ENCODE measurements around the gene SEC22A.

The SEC22A gene

DNA sequence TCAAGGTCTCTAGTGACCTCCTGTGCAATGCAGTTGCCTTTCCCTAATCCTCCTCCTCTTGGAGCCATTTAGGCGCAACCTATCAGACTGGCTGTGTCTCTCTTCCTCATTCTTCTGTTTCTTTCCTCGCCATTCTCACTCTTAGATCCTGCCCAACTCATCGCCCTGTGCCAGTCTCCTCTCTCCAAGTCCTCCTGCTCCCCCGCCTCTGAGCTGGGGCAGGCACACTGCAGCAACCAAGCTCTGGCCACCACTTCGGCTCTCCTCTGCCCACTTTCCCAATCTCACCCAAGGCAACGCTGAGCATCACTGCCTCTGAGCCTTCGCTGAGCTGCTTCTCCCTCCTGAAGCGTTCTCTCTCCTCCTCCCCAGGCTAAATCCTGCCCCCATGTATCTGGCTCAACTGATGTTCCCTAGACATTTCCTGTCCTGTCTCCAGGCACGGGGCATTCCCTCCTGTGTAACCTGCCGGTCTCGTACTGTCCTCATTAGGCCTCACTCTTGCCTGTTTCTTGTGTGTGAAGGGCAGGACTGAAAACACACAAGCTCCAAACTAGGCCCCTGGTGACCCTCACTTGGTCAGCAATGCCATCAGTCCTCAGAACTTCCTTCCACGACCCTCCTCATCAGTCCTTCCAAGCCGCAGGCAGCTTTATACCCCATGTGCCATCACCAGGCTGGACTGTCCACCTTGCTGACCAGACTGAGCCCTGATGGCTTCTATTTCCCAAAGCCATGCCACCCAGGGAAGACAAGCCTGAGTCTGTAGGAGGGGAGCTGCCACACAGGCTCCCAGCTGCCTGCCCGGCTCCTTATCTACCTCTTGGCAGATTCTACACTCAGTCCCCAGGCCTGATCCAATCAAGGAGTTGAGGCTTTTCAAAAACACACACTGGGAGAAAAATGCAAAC is 85.6 kb downstream of the SEC22A start:
- Histone ChIP-seq H3K27ac (ENCODE audit: low read depth, low read length) (no peak overlapping the region), H3K18ac (ENCODE audit: low read length) (no peak overlapping the region), H3K79me2 (ENCODE audit: control insufficient read depth, insufficient read depth, low read length) (no peaks in the 10 kb centered on the region), H3K9ac (ENCODE audit: low read length) (no peak overlapping the region), H3K23ac (ENCODE audit: low read length) (no peak overlapping the region), H3K79me1 (ENCODE audit: low read length) (no peaks in the 10 kb centered on the region), H3K4me3 (ENCODE audit: low read length) (no peak overlapping the region), H3K56ac (ENCODE audit: low read length) (no peak overlapping the region), H2BK120ac (ENCODE audit: low read depth, low read length) (no peak overlapping the region), H3K27me3 (ENCODE audit: insufficient read depth, low read length, poor library complexity) (no peaks in the 10 kb centered on the region), H3K36me3 (ENCODE audit: control insufficient read depth, insufficient read depth, low read length) (no peaks in the 10 kb centered on the region), H2BK5ac (ENCODE audit: low read length) (no peak overlapping the region), H4K5ac (ENCODE audit: low read length) (no peak overlapping the region), H3K4ac (ENCODE audit: low read depth, low read length) (no peak overlapping the region), H3K4me2 (ENCODE audit: low read length) (no peak overlapping the region), H2BK15ac (replicated peaks; ENCODE audit: low read depth) (no peak overlapping the region), H4K8ac (ENCODE audit: low read depth, low read length) (no peak overlapping the region), H3K4me1 (ENCODE audit: control insufficient read depth, low read depth, low read length) (no peaks in the 10 kb centered on the region), H2AK5ac (ENCODE audit: low read length) (no peak overlapping the region)
- DNase-seq, result no peak
- whole genome bisulfite sequencing (ENCODE audit: extremely low coverage, insufficient coverage, low lambda C conversion rate), result no CpG with 5 or more reads among the region's 14 CpGs

DNA sequence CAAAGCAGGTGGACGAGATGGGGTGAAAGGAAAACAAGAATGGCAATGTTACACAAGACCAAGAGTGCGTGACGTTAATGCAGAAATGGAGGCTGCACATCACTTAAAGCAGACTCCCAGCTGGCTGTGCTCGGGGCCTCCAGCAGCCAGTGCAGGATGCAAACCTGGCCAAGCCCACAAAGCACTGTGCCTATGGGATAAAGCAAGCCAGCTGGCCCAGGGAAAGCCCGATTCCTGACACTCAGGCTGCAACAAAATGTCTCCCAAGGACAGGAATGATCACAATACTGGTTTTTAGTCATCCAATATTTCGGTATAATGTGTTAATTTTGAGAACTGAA is 86.2 kb downstream of the SEC22A start:
- H3K79me2 ChIP-seq (ENCODE audit: control insufficient read depth, insufficient read depth, low read length), result no peaks in the 10 kb centered on the region
- DNase-seq, result no peak
- no peak overlapping the region for H2BK120ac ChIP-seq (ENCODE audit: low read depth, low read length)
- no peak overlapping the region for H3K4me2 ChIP-seq (ENCODE audit: low read length)
- H2BK15ac ChIP-seq (replicated peaks; ENCODE audit: low read depth), result no peak overlapping the region
- H3K18ac ChIP-seq (ENCODE audit: low read length), result no peak overlapping the region
- H3K4ac ChIP-seq (ENCODE audit: low read depth, low read length), result no peak overlapping the region
- H3K27me3 ChIP-seq (ENCODE audit: insufficient read depth, low read length, poor library complexity), result no peaks in the 10 kb centered on the region
- no peak overlapping the region for H3K4me3 ChIP-seq (ENCODE audit: low read length)
- H2AK5ac ChIP-seq (ENCODE audit: low read length), result no peak overlapping the region
- H2BK5ac ChIP-seq (ENCODE audit: low read length), result no peak overlapping the region
- H4K5ac ChIP-seq (ENCODE audit: low read length), result no peak overlapping the region
- no peaks in the 10 kb centered on the region for H3K79me1 ChIP-seq (ENCODE audit: low read length)
- no peak overlapping the region for H3K9ac ChIP-seq (ENCODE audit: low read length)
- H3K23ac ChIP-seq (ENCODE audit: low read length), result no peak overlapping the region
- H4K8ac ChIP-seq (ENCODE audit: low read depth, low read length), result no peak overlapping the region
- H3K4me1 ChIP-seq (ENCODE audit: control insufficient read depth, low read depth, low read length), result no peaks in the 10 kb centered on the region
- H3K56ac ChIP-seq (ENCODE audit: low read length), result no peak overlapping the region
- no peak overlapping the region for H3K27ac ChIP-seq (ENCODE audit: low read depth, low read length)
- WGBS (ENCODE audit: extremely low coverage, insufficient coverage, low lambda C conversion rate), result no CpG with 5 or more reads among the region's 6 CpGs
- H3K36me3 ChIP-seq (ENCODE audit: control insufficient read depth, insufficient read depth, low read length), result no peaks in the 10 kb centered on the region

DNA sequence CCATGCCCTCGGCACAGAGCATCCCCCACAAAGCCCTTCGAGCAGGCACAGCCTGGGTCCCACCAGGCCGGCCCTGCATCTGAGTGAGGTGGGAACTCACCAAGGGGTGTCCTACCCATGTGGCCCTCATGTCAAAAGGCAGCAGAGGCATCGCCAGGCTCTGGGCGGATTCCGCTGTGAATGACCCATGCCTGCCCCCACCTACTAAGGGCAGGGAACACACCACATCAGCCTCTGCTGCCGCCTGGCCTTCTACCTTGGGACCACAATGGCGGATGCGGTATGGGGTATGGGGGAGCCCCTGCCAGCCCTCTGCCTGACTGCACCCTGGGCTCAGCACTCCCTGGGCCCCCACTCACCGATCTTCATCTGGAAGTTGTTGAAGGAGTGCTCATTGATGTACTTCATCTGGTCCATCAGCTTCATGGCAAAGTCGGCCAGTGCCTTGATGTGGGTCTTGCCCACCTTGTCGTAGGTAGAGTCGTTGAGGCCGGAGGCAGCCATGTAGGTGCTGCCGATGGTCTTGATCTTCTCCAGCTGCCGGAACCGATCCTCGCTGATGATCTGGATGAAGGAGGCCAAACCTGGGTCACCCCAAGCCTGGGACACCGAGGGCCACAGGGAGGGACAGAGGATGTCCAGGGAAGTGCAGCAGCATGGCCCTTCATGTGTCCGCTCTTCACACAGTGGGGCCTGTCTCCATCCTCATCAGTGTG is 87.8 kb downstream of the SEC22A start:
- no peaks in the 10 kb centered on the region for H3K79me2 ChIP-seq (ENCODE audit: control insufficient read depth, insufficient read depth, low read length)
- no peaks in the 10 kb centered on the region for H3K36me3 ChIP-seq (ENCODE audit: control insufficient read depth, insufficient read depth, low read length)
- DNase-seq, result no peak
- WGBS (ENCODE audit: extremely low coverage, insufficient coverage, low lambda C conversion rate), result no CpG with 5 or more reads among the region's 20 CpGs
- H2BK5ac ChIP-seq (ENCODE audit: low read length), result no peak overlapping the region
- H3K18ac ChIP-seq (ENCODE audit: low read length), result no peak overlapping the region
- H3K27me3 ChIP-seq (ENCODE audit: insufficient read depth, low read length, poor library complexity), result no peaks in the 10 kb centered on the region
- H4K5ac ChIP-seq (ENCODE audit: low read length), result no peak overlapping the region
- no peak overlapping the region for H3K4ac ChIP-seq (ENCODE audit: low read depth, low read length)
- H3K4me2 ChIP-seq (ENCODE audit: low read length), result no peak overlapping the region
- H2AK5ac ChIP-seq (ENCODE audit: low read length), result no peak overlapping the region
- H3K4me3 ChIP-seq (ENCODE audit: low read length), result no peak overlapping the region
- no peak overlapping the region for H3K56ac ChIP-seq (ENCODE audit: low read length)
- no peaks in the 10 kb centered on the region for H3K79me1 ChIP-seq (ENCODE audit: low read length)
- H3K4me1 ChIP-seq (ENCODE audit: control insufficient read depth, low read depth, low read length), result no peaks in the 10 kb centered on the region
- H3K23ac ChIP-seq (ENCODE audit: low read length), result no peak overlapping the region
- no peak overlapping the region for H2BK120ac ChIP-seq (ENCODE audit: low read depth, low read length)
- no peak overlapping the region for H3K9ac ChIP-seq (ENCODE audit: low read length)
- no peak overlapping the region for H3K27ac ChIP-seq (ENCODE audit: low read depth, low read length)
- H4K8ac ChIP-seq (ENCODE audit: low read depth, low read length), result no peak overlapping the region
- no peak overlapping the region for H2BK15ac ChIP-seq (replicated peaks; ENCODE audit: low read depth)

DNA sequence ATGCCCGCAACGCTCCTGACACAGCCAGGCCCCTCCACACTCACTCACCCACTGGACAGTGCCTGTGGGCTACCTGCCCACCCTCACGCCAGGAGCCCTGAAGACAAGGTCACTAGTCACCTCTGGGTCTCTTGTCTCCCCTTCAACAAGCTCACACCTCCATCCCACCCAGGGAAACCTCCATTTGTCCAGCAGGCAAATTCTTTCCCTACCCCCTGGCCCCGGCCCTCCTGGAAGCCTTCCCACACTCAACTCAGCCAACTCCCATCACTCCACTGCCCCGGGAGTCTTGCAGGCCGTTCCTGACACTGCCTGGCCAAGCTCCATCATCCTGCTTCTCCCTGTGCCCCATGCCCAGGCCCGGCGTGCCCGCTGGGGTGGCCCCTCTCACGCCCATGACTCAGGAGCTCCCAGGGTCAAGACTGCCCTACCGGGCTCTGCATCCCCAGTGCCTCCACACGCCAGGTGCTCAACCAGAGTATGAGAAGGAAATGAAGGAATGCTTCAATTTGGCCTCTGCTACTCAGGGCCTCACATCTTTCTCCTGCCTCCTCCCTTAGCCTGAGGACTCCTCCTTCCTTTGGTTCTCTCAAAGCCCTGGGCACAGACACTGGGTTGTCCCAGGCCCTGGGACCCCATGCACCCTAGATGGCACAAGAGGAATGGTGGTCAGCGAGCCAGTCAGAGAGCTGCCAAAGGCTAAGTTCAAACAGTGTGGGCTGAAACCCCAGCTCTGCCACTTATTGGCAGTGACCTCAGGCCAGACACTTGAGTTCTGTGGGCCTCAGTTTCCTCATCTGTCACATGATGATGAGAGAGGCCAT is 88.6 kb downstream of the SEC22A start:
- Histone ChIP-seq H3K27me3 (ENCODE audit: insufficient read depth, low read length, poor library complexity) (no peaks in the 10 kb centered on the region), H3K4me3 (ENCODE audit: low read length) (no peak overlapping the region), H3K36me3 (ENCODE audit: control insufficient read depth, insufficient read depth, low read length) (no peaks in the 10 kb centered on the region), H3K4me2 (ENCODE audit: low read length) (no peak overlapping the region), H3K56ac (ENCODE audit: low read length) (no peak overlapping the region), H4K8ac (ENCODE audit: low read depth, low read length) (no peak overlapping the region), H3K23ac (ENCODE audit: low read length) (no peak overlapping the region), H3K27ac (ENCODE audit: low read depth, low read length) (no peak overlapping the region), H4K5ac (ENCODE audit: low read length) (no peak overlapping the region), H2BK15ac (replicated peaks; ENCODE audit: low read depth) (no peak overlapping the region), H3K18ac (ENCODE audit: low read length) (no peak overlapping the region), H3K9ac (ENCODE audit: low read length) (no peak overlapping the region), H3K4ac (ENCODE audit: low read depth, low read length) (no peak overlapping the region), H2BK120ac (ENCODE audit: low read depth, low read length) (no peak overlapping the region), H3K79me2 (ENCODE audit: control insufficient read depth, insufficient read depth, low read length) (no peaks in the 10 kb centered on the region), H2BK5ac (ENCODE audit: low read length) (no peak overlapping the region), H2AK5ac (ENCODE audit: low read length) (no peak overlapping the region), H3K4me1 (ENCODE audit: control insufficient read depth, low read depth, low read length) (no peaks in the 10 kb centered on the region), H3K79me1 (ENCODE audit: low read length) (no peaks in the 10 kb centered on the region)
- no peak for DNase-seq
- WGBS (ENCODE audit: extremely low coverage, insufficient coverage, low lambda C conversion rate), result no CpG with 5 or more reads among the region's 13 CpGs

DNA sequence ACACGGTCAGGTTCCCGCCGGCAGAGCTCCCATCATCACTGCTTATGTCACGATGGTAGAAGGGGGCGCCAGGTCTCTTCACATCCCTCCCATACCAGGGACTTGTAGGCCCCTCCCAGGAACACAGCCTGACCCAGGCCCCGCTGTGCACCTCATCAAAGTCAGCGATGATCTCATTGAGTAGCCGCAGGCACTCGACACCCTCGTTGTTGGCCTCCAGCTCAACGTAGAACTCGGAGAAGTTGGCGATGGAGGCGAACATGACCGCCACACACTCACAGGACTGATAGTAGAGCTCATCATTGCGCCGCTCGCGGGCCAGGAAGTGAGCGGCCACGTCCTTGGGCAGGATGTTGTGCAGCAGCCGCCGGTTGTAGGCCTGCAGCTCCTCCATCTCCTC is 89.2 kb downstream of the SEC22A start:
- H3K23ac ChIP-seq (ENCODE audit: low read length), result no peak overlapping the region
- no peak overlapping the region for H2BK5ac ChIP-seq (ENCODE audit: low read length)
- no peak overlapping the region for H2BK15ac ChIP-seq (replicated peaks; ENCODE audit: low read depth)
- H3K79me1 ChIP-seq (ENCODE audit: low read length), result no peaks in the 10 kb centered on the region
- no peak overlapping the region for H3K18ac ChIP-seq (ENCODE audit: low read length)
- H3K27me3 ChIP-seq (ENCODE audit: insufficient read depth, low read length, poor library complexity), result no peaks in the 10 kb centered on the region
- no peak overlapping the region for H3K4me2 ChIP-seq (ENCODE audit: low read length)
- no peak overlapping the region for H2AK5ac ChIP-seq (ENCODE audit: low read length)
- H4K8ac ChIP-seq (ENCODE audit: low read depth, low read length), result no peak overlapping the region
- H3K36me3 ChIP-seq (ENCODE audit: control insufficient read depth, insufficient read depth, low read length), result no peaks in the 10 kb centered on the region
- no peak overlapping the region for H3K4me3 ChIP-seq (ENCODE audit: low read length)
- H2BK120ac ChIP-seq (ENCODE audit: low read depth, low read length), result no peak overlapping the region
- no peaks in the 10 kb centered on the region for H3K4me1 ChIP-seq (ENCODE audit: control insufficient read depth, low read depth, low read length)
- no peak overlapping the region for H3K9ac ChIP-seq (ENCODE audit: low read length)
- DNase-seq, result no peak
- no peaks in the 10 kb centered on the region for H3K79me2 ChIP-seq (ENCODE audit: control insufficient read depth, insufficient read depth, low read length)
- H4K5ac ChIP-seq (ENCODE audit: low read length), result no peak overlapping the region
- H3K27ac ChIP-seq (ENCODE audit: low read depth, low read length), result no peak overlapping the region
- no peak overlapping the region for H3K4ac ChIP-seq (ENCODE audit: low read depth, low read length)
- WGBS (ENCODE audit: extremely low coverage, insufficient coverage, low lambda C conversion rate), result no CpG with 5 or more reads among the region's 23 CpGs
- H3K56ac ChIP-seq (ENCODE audit: low read length), result no peak overlapping the region

All from mesendoderm (in vitro differentiated cells).